ENCODE measurements around the gene BACE1-AS. TPM values are rescaled to one million over a fixed set of nuclear protein-coding genes. Genes with fewer than 3 reads are reported as not detected.

The BACE1-AS gene
- total RNA-seq, 1 experiment from 2014 or later, result 3.6 TPM

GRCh38 chr11:117282956-117283355, 8.2 kb upstream of the BACE1-AS start:
- Histone ChIP-seq H3K9me3 (ENCODE audit: low read length) (no peaks in the 10 kb centered on the region), H3K4me1 (ENCODE audit: insufficient read depth, low read length) (peaks cover 17% of the 10 kb centered on the region), H3K9ac (ENCODE audit: low read length) (no peak overlapping the region), H3K27ac (ENCODE audit: low read length) (no peak overlapping the region), H3K4me2 (ENCODE audit: low read length) (no peak overlapping the region), H3K4me3 (ENCODE audit: low read length) (no peak overlapping the region), H3K9me2 (replicated peaks; ENCODE audit: low read length) (no peaks in the 10 kb centered on the region), H4K20me1 (ENCODE audit: low read length) (no peaks in the 10 kb centered on the region), H3K27me3 (ENCODE audit: low read length) (no peaks in the 10 kb centered on the region), H3K36me3 (ENCODE audit: low read depth, low read length) (peaks cover 14% of the 10 kb centered on the region; the same call in 1 of the 2 replicates), H3K79me2 (ENCODE audit: low read length) (no peaks in the 10 kb centered on the region), H3F3A (ENCODE audit: low read length, unreplicated experiment) (peaks cover 5% of the 10 kb centered on the region), H2AFZ (ENCODE audit: low read length) (no peak overlapping the region)
- no peak for DNase-seq
- BruUV-seq (replicated peaks), result no TSS peak
- ChIA-PET POLR2A (ENCODE audit: unreplicated experiment) (interaction anchor here (0.7 kb wide), 1 partner anchor 27 kb away, joined by 3 read pairs; no protein-coding TSS in a partner anchor), CTCF (no interaction called here)
- no peak for ATAC-seq
- intact Hi-C loops (cut with micrococcal nuclease), result no loop called here
- TF ChIP-seq EZH2 (IDR thresholded peaks at IDR 0.05; ENCODE audit: low read length, unreplicated experiment) (no peak), EZH2phosphoT487 (IDR thresholded peaks at IDR 0.05; ENCODE audit: borderline replicate concordance, low read length) (no peak)
- TF ChIP-seq, protein P1, sequence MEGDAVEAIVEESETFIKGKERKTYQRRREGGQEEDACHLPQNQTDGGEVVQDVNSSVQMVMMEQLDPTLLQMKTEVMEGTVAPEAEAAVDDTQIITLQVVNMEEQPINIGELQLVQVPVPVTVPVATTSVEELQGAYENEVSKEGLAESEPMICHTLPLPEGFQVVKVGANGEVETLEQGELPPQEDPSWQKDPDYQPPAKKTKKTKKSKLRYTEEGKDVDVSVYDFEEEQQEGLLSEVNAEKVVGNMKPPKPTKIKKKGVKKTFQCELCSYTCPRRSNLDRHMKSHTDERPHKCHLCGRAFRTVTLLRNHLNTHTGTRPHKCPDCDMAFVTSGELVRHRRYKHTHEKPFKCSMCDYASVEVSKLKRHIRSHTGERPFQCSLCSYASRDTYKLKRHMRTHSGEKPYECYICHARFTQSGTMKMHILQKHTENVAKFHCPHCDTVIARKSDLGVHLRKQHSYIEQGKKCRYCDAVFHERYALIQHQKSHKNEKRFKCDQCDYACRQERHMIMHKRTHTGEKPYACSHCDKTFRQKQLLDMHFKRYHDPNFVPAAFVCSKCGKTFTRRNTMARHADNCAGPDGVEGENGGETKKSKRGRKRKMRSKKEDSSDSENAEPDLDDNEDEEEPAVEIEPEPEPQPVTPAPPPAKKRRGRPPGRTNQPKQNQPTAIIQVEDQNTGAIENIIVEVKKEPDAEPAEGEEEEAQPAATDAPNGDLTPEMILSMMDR (conservative IDR thresholded peaks at IDR 0.05; ENCODE audit: low read depth, low read length), result no peak

DNA sequence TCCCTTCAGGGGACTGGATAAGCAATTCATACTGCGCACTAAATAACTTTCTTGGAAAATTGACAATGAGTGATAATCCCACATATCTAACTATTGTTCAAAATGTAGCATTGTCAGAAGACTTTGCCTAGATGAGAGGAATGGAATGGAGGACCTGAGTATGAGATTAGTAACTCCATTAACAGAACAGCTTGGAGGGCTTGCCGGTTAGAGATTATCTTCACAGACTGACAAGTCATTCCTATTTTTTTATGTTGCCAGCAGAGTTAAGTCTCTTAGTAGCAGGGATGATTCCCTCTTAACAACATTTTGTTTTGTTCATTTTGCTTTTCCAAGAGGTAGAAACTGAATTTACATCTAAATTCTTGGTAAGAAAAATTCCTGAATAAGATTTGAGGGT, 7.1 kb upstream of the BACE1-AS start:
- Histone ChIP-seq H3K4me3 (ENCODE audit: low read length) (no peak overlapping the region), H3K79me2 (ENCODE audit: low read length) (no peaks in the 10 kb centered on the region), H3K9me2 (replicated peaks; ENCODE audit: low read length) (no peaks in the 10 kb centered on the region), H3K36me3 (ENCODE audit: low read depth, low read length) (peaks cover 14% of the 10 kb centered on the region; the same call in 1 of the 2 replicates), H3F3A (ENCODE audit: low read length, unreplicated experiment) (peaks cover 5% of the 10 kb centered on the region), H4K20me1 (ENCODE audit: low read length) (no peaks in the 10 kb centered on the region), H2AFZ (ENCODE audit: low read length) (no peak overlapping the region), H3K4me2 (ENCODE audit: low read length) (no peak overlapping the region), H3K9me3 (ENCODE audit: low read length) (no peaks in the 10 kb centered on the region), H3K27ac (ENCODE audit: low read length) (no peak overlapping the region), H3K4me1 (ENCODE audit: insufficient read depth, low read length) (peaks cover 17% of the 10 kb centered on the region), H3K9ac (ENCODE audit: low read length) (no peak overlapping the region), H3K27me3 (ENCODE audit: low read length) (no peaks in the 10 kb centered on the region)
- ChIA-PET POLR2A (ENCODE audit: unreplicated experiment) (no interaction called here), CTCF (no interaction called here)
- BruUV-seq (replicated peaks), result no TSS peak
- ATAC-seq (no peak), DNase-seq (no peak)
- intact Hi-C loops (cut with micrococcal nuclease), result no loop called here
- TF ChIP-seq, protein P1 (conservative IDR thresholded peaks at IDR 0.05; ENCODE audit: low read depth, low read length), result no peak
- no peak for TF ChIP-seq EZH2phosphoT487 (IDR thresholded peaks at IDR 0.05; ENCODE audit: borderline replicate concordance, low read length)
- TF ChIP-seq EZH2 (IDR thresholded peaks at IDR 0.05; ENCODE audit: low read length, unreplicated experiment), result no peak

DNA sequence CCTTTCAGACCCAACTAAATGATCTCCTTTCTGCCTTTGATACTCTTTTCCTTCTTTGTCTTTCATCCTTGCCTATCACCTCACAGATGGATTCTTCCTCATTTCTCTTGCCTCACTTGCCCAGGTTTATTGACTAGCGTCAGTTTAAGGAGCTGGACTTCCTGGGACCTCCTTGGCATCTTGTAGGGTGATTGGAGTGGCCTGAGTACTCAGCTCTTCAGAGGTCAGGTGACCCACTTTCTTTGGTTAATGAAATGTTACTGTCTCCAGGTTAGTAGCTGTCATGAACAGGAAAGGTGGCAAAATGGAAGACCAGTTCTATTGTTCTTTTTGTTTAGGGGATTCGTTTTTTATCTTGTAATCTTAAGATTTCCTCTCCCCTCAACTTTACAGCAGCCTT, 4.6 kb upstream of the BACE1-AS start:
- Histone ChIP-seq H3K9ac (ENCODE audit: low read length) (no peak overlapping the region), H3K9me3 (ENCODE audit: low read length) (no peaks in the 10 kb centered on the region), H3K4me2 (ENCODE audit: low read length) (no peak overlapping the region), H3K4me3 (ENCODE audit: low read length) (no peak overlapping the region), H3K27me3 (ENCODE audit: low read length) (no peaks in the 10 kb centered on the region), H4K20me1 (ENCODE audit: low read length) (no peaks in the 10 kb centered on the region), H3K79me2 (ENCODE audit: low read length) (no peaks in the 10 kb centered on the region), H3F3A (ENCODE audit: low read length, unreplicated experiment) (no peaks in the 10 kb centered on the region), H3K4me1 (ENCODE audit: insufficient read depth, low read length) (peaks cover 3% of the 10 kb centered on the region), H3K36me3 (ENCODE audit: low read depth, low read length) (peaks cover 11% of the 10 kb centered on the region; the same call in 1 of the 2 replicates), H3K27ac (ENCODE audit: low read length) (no peak overlapping the region), H2AFZ (ENCODE audit: low read length) (no peak overlapping the region), H3K9me2 (replicated peaks; ENCODE audit: low read length) (no peaks in the 10 kb centered on the region)
- intact Hi-C loops (cut with micrococcal nuclease), result no loop called here
- ChIA-PET POLR2A (ENCODE audit: unreplicated experiment) (no interaction called here), CTCF (no interaction called here)
- DNase-seq (no peak), ATAC-seq (no peak)
- TF ChIP-seq, protein P1 (conservative IDR thresholded peaks at IDR 0.05; ENCODE audit: low read depth, low read length), result no peak
- no peak for TF ChIP-seq EZH2 (IDR thresholded peaks at IDR 0.05; ENCODE audit: low read length, unreplicated experiment)
- no peak for TF ChIP-seq EZH2phosphoT487 (IDR thresholded peaks at IDR 0.05; ENCODE audit: borderline replicate concordance, low read length)
- BruUV-seq (replicated peaks), result no TSS peak
